Fibroblast of pulmonary artery (primary cell): Measurements from ENCODE around the gene ASMT.

Experiments used
- DNase-seq: peaks from one replicate; pipeline ENCODE4 v3.0.0-alpha.2; 2010; ENCODE audit warnings: low read depth
- H3K4me3 ChIP-seq: replicated peaks from 2 replicates; pipeline ENCODE4 v1.5.1; 2011; ENCODE audit warnings: low read depth, mild to moderate bottlenecking, control low read depth, low read length, moderate library complexity
- CTCF ChIP-seq: IDR thresholded peaks from 2 replicates; pipeline ENCODE4 v1.5.1; 2011; ENCODE audit warnings: mild to moderate bottlenecking, control low read depth, low read length, inconsistent platforms; ENCODE audit errors: missing control alignments

Gene ASMT

GRCh38 chrX:1584237-1585011, 30.4 kb upstream of the ASMT start:
- no peak overlapping the region for H3K4me3 ChIP-seq
- TF ChIP-seq CTCF, result no peak
- no peak for DNase-seq

GRCh38 chrX:1587161-1587560, 27.7 kb upstream of the ASMT start:
- no peak for TF ChIP-seq CTCF
- no peak for DNase-seq
- no peak overlapping the region for H3K4me3 ChIP-seq

DNA sequence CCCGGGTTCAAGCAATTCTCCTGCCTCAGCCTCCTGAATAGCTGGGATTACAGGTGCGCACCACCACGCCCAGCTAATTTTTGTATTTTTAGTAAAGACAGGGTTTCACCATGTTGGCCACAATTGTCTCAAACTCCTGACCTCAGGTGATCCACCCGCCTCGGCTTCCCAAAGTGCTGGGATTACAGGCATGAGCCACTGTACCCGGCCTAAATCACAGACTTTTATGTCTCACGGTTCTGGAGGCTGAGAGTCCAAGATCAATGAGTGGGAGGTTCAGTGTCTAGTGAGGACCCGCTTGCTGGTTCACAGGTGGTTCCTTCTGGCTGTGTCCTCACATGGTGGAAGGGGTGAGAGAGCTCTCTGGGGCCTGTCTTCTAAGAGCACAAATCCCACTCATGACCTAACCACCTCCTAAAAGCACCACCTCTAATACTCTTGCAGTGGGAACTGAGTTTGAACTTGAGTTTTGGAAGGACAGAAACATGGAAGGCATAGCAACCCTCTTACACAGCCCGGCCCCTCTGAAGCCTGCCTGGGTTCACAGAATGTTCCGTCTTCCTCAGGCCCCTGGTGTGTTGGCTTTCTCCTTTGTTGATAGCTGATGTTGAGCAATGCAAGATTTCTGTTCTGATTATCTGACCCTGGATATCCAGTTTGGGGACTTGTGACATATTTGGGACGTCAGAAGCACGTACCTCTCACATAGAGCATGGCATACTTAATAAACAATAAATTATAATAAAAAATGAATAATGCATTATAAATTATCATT, 25.3 kb upstream of the ASMT start:
- no peak for DNase-seq
- no peak overlapping the region for H3K4me3 ChIP-seq
- no peak for TF ChIP-seq CTCF

DNA sequence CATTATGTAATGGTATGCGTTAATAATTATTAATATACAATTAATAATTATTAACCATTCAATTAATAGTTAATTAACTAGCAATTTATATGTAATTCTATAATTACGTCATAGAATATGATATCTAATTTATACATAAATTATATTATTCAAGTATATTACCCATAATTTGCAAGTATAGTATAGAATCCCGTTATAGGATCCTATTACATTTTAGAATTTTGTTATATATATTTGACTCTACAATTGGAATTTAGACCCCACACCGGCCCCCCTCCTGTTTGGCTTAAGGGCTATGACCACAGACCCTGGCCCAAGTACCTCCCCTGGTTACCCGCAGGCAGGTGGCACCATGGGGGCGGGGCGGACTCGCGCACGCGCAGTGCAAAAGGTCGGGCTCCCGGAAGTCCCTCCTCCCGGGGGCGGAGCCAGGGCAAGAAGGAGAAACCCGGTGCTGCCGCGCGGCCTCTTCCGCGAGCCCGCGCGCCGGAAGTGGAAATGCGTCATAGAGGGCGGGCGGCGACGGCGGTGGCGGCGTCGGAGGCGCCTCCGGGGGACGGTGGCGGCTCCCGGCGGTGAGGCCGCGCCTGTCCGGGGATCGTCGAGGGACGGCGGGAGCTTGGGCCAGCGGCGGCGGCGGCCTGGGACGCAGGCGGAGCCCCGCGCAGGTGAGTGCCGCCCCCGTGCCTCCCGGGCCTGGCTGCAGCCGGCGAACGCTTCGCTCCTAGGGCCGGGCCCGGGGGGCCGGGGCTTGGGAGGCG, 23.6 kb upstream of the ASMT start, which contains the start of gene AKAP17A:
Gene AKAP17A (plus strand): TSS at position 503 of the 761 bp plus-strand sequence. CDS start 1,859 bp downstream, outside the sequence.
- DNase-seq, result peak; percentile 92
- no peak for TF ChIP-seq CTCF
- H3K4me3 ChIP-seq, result peak within 1 kb of the TSS; percentile 90

DNA sequence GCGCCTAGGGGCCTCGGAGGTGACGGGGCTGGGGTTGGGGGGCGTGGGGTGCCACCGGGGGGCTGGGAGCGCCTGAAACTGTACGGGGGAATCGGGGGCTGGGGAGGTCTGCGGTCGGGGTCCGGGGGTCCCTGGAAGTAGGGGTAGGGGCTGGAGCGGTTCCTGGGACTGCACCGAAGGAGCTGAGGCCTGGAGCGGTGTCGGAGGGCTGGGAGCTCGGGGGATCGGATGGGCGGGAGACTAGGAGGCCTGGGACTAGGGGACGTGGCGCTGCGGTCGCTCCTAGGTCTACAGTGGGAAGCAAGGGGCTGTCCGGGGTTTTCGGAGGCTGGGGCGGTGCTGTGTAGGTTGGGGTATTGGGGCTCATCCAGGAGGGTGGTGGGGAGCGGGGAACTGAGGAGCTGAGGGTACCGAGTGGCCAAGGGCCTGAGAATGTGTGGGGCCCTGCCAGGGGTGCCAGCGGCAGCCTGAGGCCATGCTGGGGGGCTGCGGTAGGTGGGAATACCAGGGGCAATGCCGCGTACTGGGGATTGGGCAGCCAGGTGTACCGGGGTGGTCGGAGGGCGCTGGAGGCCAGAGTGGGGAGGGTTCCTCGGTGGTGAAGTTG, 22.9 kb upstream of the ASMT start:
- TF ChIP-seq CTCF, result no peak
- H3K4me3 ChIP-seq, result peak overlapping the region; percentile 90
- no peak for DNase-seq

DNA sequence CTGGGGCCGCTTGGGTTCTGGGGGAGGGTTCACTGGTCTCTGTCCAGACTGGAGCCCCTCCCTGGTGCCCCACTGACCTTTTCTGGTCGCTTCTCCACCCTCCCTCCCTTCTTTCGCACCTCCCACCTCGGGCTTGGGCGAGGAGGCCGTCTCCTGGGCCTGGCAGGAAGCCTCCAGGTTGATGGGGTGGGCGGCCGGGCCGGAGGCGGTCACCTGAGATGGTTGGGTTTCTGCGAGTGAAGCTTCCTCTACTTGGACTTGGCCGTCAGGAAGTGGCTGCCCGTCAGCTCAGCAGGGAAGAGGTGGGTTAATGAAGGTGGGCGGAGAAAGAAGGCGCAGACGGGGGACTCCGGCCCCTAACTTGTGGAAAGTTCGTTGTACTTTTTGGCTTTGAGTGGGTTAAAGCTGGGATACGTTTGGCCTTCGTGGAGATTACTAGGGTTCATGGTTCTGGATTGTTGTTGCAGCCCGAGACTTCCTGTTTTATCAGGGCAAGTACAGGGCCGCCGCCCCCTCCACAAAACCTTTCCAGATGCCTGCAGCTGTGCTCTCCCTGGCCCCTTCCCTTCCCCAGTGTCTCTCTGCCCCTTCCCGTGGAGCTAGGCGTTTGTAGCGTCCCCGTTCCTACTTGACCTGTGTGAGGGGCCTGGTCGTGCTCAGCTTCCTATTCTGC, 22.3 kb upstream of the ASMT start:
- TF ChIP-seq CTCF, result no peak

More for the DNA sequence above, 22.3 kb upstream of the ASMT start:
- peak; percentile 39 for DNase-seq
- peak overlapping the region; percentile 90 for H3K4me3 ChIP-seq
